K562 (cell line): Measurements from ENCODE around the gene GPR42. TPM values are rescaled to one million over a fixed set of nuclear protein-coding genes. Genes with fewer than 3 reads are reported as not detected.

ENCODE experiments used
- DPF2 ChIP-seq: fragments of 450-650 bp; IDR thresholded peaks from 2 replicates; pipeline ENCODE4 v1.6.1; 2016
- ELF1 ChIP-seq: fragments of 200-800 bp; sonication (Bioruptor generic); IDR thresholded peaks from 2 replicates; pipeline ENCODE4 v1.6.1; 2016; ENCODE audit warnings: missing genetic modification characterization, missing compliant biosample characterization
- EP300 ChIP-seq: IDR thresholded peaks from 2 replicates; pipeline ENCODE4 v1.6.1; 2012; ENCODE audit warnings: low read length, improper control_type of control experiment
- HNRNPUL1 ChIP-seq: fragments of 200-400 bp; formaldehyde crosslinking; IDR thresholded peaks from 2 replicates; pipeline ENCODE4 v1.6.1; 2017; ENCODE audit warnings: low read length
- JUNB ChIP-seq: fragments of 450-650 bp; formaldehyde crosslinking; conservative IDR thresholded peaks from 2 replicates; pipeline ENCODE4 v1.4.0; 2020; ENCODE audit warnings: mild to moderate bottlenecking
- MTF1 ChIP-seq: fragments of 250-450 bp; sonication (Bioruptor Pico); IDR thresholded peaks from 2 replicates; pipeline ENCODE4 v1.9.0; 2021; ENCODE audit warnings: moderate library complexity, mild to moderate bottlenecking, inconsistent platforms, borderline replicate concordance
- RBM17 ChIP-seq: fragments of 200-400 bp; formaldehyde crosslinking; IDR thresholded peaks from 2 replicates; pipeline ENCODE4 v1.6.1; 2017; ENCODE audit warnings: low read depth, mild to moderate bottlenecking, low read length, borderline replicate concordance
- TRIM24 ChIP-seq, 2 experiments: fragments of 450-650 bp; IDR thresholded peaks; 2 replicates each; pipeline ENCODE4 v1.6.1; 2016
- ZNF197 ChIP-seq: fragments of 200-800 bp; sonication (Bioruptor generic); IDR thresholded peaks from 2 replicates; pipeline ENCODE4 v1.6.1; 2016; ENCODE audit warnings: low read depth, missing genetic modification characterization, missing compliant biosample characterization
- polyA plus RNA-seq, 8 experiments: library from polyadenylated mRNA; depleted of rRNA in 4 of 8; stranded (reverse) in 5 of 8; unstranded in 3 of 8; fragments of >200 nt; fragmentation: Nextera tagmentation in 2 of 8; fragmentation: Illumina TruSeq in 1 of 8; extraction: Ambion mirVana in 2 of 8; extraction: Trizol in 1 of 8; gene quantifications; 2 replicates each; pipeline versions ENCODE4 v1.2.1 to v1.2.3, GENCODE V29; 2011 to 2014; ENCODE audit warnings: inconsistent platforms in 1 of 8, missing spikeins in 1 of 8
- total RNA-seq, 7 experiments: library from RNA; depleted of rRNA in 6 of 7; stranded (reverse); fragments of >200 nt in 6 of 7; fragmentation: Illumina TruSeq in 2 of 7; extraction: Trizol in 2 of 7; gene quantifications; 2 replicates each; pipeline versions ENCODE4 v1.2.1 to v1.2.3, GENCODE V29; 2011 to 2021; ENCODE audit warnings: low replicate concordance in 1 of 7
- TF ChIP-seq, protein P1 (sequence below), 2 experiments: fragments of 450-650 bp; formaldehyde crosslinking in 1 of 2; IDR thresholded peaks; 2 replicates each; pipeline versions ENCODE4 v1.4.0 to v1.6.1; 2014 to 2020; ENCODE audit warnings: mild to moderate bottlenecking in 2 of 2, borderline replicate concordance in 1 of 2, low read depth in 1 of 2
- TF ChIP-seq, protein P2 (sequence below): fragments of 250-450 bp; sonication (Bioruptor Pico); IDR thresholded peaks from 2 replicates; pipeline ENCODE4 v1.5.0; 2021; ENCODE audit warnings: mild to moderate bottlenecking, borderline replicate concordance
- TF ChIP-seq, protein P3 (sequence below): fragments of 250-450 bp; sonication (Bioruptor Pico); IDR thresholded peaks from 2 replicates; pipeline ENCODE4 v1.8.0; 2022; ENCODE audit warnings: inconsistent platforms, mild to moderate bottlenecking, moderate library complexity, borderline replicate concordance

Gene GPR42
- total and polyA plus RNA-seq, 9 of the 15 experiments (the other 6 are each of a cell fraction or from before 2014, with no cell fraction given), result not detected

DNA sequence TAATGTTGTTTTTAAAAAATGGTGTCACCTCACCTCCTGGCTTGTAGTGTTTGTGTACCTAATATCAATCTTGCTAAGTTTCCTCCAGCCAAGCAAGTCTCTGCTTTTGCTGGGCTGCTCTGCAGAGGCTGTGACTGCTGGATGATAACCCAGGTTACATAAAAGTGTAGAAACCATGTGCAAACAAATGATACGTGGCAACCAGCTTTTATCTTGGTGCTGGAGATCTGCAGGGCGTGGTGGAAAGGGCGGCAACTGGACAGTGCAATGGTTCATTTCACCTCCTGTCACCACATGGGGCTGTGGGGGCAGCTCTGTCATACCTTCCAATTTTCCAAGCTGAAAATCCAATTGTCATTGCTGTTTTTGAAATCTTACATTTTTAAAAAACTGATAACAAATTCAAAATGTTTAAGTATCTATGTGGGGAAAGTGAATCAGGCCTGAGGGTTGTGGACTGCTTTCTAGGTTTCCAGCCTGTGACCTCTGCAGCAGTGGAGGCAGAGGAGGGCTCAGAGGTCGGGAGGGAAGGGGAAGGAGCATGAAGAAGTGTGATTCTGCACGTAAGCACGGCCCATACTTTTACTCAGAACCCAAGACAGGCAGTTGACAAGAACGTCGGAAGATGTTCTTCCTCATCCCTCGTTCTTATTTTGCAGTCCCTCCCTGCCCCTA lies 9.7 kb downstream of the GPR42 start (continued):
- TF ChIP-seq, protein P1, sequence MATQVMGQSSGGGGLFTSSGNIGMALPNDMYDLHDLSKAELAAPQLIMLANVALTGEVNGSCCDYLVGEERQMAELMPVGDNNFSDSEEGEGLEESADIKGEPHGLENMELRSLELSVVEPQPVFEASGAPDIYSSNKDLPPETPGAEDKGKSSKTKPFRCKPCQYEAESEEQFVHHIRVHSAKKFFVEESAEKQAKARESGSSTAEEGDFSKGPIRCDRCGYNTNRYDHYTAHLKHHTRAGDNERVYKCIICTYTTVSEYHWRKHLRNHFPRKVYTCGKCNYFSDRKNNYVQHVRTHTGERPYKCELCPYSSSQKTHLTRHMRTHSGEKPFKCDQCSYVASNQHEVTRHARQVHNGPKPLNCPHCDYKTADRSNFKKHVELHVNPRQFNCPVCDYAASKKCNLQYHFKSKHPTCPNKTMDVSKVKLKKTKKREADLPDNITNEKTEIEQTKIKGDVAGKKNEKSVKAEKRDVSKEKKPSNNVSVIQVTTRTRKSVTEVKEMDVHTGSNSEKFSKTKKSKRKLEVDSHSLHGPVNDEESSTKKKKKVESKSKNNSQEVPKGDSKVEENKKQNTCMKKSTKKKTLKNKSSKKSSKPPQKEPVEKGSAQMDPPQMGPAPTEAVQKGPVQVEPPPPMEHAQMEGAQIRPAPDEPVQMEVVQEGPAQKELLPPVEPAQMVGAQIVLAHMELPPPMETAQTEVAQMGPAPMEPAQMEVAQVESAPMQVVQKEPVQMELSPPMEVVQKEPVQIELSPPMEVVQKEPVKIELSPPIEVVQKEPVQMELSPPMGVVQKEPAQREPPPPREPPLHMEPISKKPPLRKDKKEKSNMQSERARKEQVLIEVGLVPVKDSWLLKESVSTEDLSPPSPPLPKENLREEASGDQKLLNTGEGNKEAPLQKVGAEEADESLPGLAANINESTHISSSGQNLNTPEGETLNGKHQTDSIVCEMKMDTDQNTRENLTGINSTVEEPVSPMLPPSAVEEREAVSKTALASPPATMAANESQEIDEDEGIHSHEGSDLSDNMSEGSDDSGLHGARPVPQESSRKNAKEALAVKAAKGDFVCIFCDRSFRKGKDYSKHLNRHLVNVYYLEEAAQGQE (IDR thresholded peaks at IDR 0.05; ENCODE audit: borderline replicate concordance), result no peak
- TF ChIP-seq, protein P1 (CRISPR knock-in tag; IDR thresholded peaks at IDR 0.05; ENCODE audit: low read depth), result no peak
- TF ChIP-seq TRIM24 (IDR thresholded peaks at IDR 0.05), result peak; percentile 91 to 94
- no peak for TF ChIP-seq MTF1 (CRISPR knock-in tag)
- TF ChIP-seq JUNB (CRISPR knock-in tag), result no peak
- no peak for TF ChIP-seq HNRNPUL1
- TF ChIP-seq, protein P2, sequence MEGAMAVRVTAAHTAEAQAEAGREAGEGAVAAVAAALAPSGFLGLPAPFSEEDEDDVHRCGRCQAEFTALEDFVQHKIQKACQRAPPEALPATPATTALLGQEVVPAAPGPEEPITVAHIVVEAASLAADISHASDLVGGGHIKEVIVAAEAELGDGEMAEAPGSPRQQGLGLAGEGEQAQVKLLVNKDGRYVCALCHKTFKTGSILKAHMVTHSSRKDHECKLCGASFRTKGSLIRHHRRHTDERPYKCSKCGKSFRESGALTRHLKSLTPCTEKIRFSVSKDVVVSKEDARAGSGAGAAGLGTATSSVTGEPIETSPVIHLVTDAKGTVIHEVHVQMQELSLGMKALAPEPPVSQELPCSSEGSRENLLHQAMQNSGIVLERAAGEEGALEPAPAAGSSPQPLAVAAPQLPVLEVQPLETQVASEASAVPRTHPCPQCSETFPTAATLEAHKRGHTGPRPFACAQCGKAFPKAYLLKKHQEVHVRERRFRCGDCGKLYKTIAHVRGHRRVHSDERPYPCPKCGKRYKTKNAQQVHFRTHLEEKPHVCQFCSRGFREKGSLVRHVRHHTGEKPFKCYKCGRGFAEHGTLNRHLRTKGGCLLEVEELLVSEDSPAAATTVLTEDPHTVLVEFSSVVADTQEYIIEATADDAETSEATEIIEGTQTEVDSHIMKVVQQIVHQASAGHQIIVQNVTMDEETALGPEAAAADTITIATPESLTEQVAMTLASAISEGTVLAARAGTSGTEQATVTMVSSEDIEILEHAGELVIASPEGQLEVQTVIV (CRISPR knock-in tag), result no peak
- TF ChIP-seq ELF1 (tag), result no peak
- TF ChIP-seq ZNF197 (CRISPR knock-in tag), result peak; percentile 55; the same call in 1 of the 2 replicates
- peak; percentile 93 for TF ChIP-seq EP300
- no peak for TF ChIP-seq RBM17
- peak; percentile 98 for TF ChIP-seq DPF2
- TF ChIP-seq, protein P3, sequence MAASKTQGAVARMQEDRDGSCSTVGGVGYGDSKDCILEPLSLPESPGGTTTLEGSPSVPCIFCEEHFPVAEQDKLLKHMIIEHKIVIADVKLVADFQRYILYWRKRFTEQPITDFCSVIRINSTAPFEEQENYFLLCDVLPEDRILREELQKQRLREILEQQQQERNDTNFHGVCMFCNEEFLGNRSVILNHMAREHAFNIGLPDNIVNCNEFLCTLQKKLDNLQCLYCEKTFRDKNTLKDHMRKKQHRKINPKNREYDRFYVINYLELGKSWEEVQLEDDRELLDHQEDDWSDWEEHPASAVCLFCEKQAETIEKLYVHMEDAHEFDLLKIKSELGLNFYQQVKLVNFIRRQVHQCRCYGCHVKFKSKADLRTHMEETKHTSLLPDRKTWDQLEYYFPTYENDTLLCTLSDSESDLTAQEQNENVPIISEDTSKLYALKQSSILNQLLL (CRISPR knock-in tag), result no peak
